HG03066 (cell line): ENCODE results near the gene TRAPPC2L.
"Not testable (repeated sequence)": the region's sequence is repeated elsewhere in the genome, so short reads cannot be mapped to it uniquely, and the experiment has no call there.

ENCODE experiments used
- ATAC-seq: cut with Tn5 transposase; IDR thresholded peaks from one replicate; pipeline ENCODE4 v1.9.1; 2021; ENCODE audit warnings: low read depth; ENCODE audit not compliant: unreplicated experiment

TRAPPC2L gene

GRCh38 chr16:88817785-88818574 lies 38.9 kb upstream of the TRAPPC2L start:
- no peak for ATAC-seq

- ATAC-seq, result no peak
These were observed 38.4 kb upstream of the TRAPPC2L start for GRCh38 chr16:88818575-88818874.

- no peak for ATAC-seq
These were observed 37.8 kb upstream of the TRAPPC2L start for GRCh38 chr16:88819126-88819525.

- no peak for ATAC-seq
These were observed 36.4 kb upstream of the TRAPPC2L start for GRCh38 chr16:88820385-88821025.

- ATAC-seq, result no peak
These were observed 35.6 kb upstream of the TRAPPC2L start for GRCh38 chr16:88821168-88821850.

GRCh38 chr16:88822281-88823040 lies 34.5 kb upstream of the TRAPPC2L start:
- ATAC-seq, result no peak

GRCh38 chr16:88823646-88824045 lies 33.3 kb upstream of the TRAPPC2L start:
- not testable (repeated sequence) for ATAC-seq

GRCh38 chr16:88824256-88825077 lies 32.5 kb upstream of the TRAPPC2L start:
- ATAC-seq, result no peak

- ATAC-seq, result no peak
These were observed 31.8 kb upstream of the TRAPPC2L start for GRCh38 chr16:88825146-88825545.

- ATAC-seq, result no peak
These were observed 30.7 kb upstream of the TRAPPC2L start for GRCh38 chr16:88826070-88826840.

GRCh38 chr16:88827727-88828126 lies 29.2 kb upstream of the TRAPPC2L start:
- ATAC-seq, result no peak

- ATAC-seq, result no peak
These were observed 28.2 kb upstream of the TRAPPC2L start for GRCh38 chr16:88828711-88829110.

GRCh38 chr16:88830258-88830657 lies 26.7 kb upstream of the TRAPPC2L start:
- no peak for ATAC-seq

- ATAC-seq, result no peak
These were observed 26.1 kb upstream of the TRAPPC2L start for GRCh38 chr16:88830783-88831182.

GRCh38 chr16:88831838-88832237 lies 25.1 kb upstream of the TRAPPC2L start:
- ATAC-seq, result no peak

GRCh38 chr16:88833086-88833485 lies 23.8 kb upstream of the TRAPPC2L start:
- ATAC-seq, result no peak

- no peak for ATAC-seq
These were observed 22.3 kb upstream of the TRAPPC2L start for GRCh38 chr16:88834670-88835069.

- ATAC-seq, result no peak
These were observed 21.5 kb upstream of the TRAPPC2L start for GRCh38 chr16:88835383-88835782.

GRCh38 chr16:88835818-88836217 lies 21.1 kb upstream of the TRAPPC2L start:
- ATAC-seq, result no peak
